PC-9 (cell line): ENCODE measurements around the gene PHF21A.

ENCODE experiments used
- EZH2 ChIP-seq: fragments of 200-600 bp; sonication (generic); IDR thresholded peaks from 2 replicates; pipeline ENCODE4 v1.8.0; 2017; ENCODE audit warnings: antibody characterized with exemption, low read depth
- TF ChIP-seq, protein P1 (sequence below): fragments of 200-600 bp; sonication (generic); conservative IDR thresholded peaks from 2 replicates; pipeline ENCODE4 v1.6.1; 2017; ENCODE audit warnings: mixed run types, antibody characterized with exemption, mild to moderate bottlenecking, moderate library complexity

DNA sequence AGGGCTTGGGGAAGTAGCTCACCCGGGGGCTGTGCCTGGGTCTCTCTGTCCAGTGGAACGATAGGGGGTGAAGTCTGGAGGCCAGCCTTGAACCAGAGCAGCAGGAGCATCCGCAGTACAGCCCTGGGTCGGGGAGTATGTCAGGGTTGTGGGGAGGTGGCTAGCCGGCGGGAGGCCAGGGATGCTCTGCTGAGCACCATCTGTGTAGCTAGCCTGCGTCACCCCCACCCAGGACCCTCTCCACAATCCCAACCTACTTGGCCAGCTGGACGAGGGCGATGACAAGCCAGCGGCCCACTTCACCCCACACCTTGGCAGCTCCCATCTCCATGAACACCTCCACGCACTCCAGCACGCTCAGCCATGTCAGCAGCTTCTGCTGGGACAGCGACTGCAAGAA is 205.8 kb downstream of the PHF21A start:
- TF ChIP-seq, protein P1, sequence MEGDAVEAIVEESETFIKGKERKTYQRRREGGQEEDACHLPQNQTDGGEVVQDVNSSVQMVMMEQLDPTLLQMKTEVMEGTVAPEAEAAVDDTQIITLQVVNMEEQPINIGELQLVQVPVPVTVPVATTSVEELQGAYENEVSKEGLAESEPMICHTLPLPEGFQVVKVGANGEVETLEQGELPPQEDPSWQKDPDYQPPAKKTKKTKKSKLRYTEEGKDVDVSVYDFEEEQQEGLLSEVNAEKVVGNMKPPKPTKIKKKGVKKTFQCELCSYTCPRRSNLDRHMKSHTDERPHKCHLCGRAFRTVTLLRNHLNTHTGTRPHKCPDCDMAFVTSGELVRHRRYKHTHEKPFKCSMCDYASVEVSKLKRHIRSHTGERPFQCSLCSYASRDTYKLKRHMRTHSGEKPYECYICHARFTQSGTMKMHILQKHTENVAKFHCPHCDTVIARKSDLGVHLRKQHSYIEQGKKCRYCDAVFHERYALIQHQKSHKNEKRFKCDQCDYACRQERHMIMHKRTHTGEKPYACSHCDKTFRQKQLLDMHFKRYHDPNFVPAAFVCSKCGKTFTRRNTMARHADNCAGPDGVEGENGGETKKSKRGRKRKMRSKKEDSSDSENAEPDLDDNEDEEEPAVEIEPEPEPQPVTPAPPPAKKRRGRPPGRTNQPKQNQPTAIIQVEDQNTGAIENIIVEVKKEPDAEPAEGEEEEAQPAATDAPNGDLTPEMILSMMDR, result no peak
- no peak for TF ChIP-seq EZH2
